Measurements from ENCODE around the gene ZIC1. TPM values are rescaled to one million over a fixed set of nuclear protein-coding genes. Genes with fewer than 3 reads are reported as not detected.

The ZIC1 gene
- total RNA-seq, 4 donors from 2014 or later = 1.6 to 2.5 (median 1.7) TPM; not detected in 1

- no peaks in the 10 kb centered on the region for H3K9me3 ChIP-seq
- H3K4me3 ChIP-seq = no peak overlapping the region
- no peak for DNase-seq
- H3K27me3 ChIP-seq = peaks cover 0 to 36% of the 10 kb centered on the region in 2 donors
- H3K4me1 ChIP-seq = no peaks in the 10 kb centered on the region
- no peaks in the 10 kb centered on the region for H3K36me3 ChIP-seq
- no peak overlapping the region for H3K27ac ChIP-seq
- TF ChIP-seq, protein P1, sequence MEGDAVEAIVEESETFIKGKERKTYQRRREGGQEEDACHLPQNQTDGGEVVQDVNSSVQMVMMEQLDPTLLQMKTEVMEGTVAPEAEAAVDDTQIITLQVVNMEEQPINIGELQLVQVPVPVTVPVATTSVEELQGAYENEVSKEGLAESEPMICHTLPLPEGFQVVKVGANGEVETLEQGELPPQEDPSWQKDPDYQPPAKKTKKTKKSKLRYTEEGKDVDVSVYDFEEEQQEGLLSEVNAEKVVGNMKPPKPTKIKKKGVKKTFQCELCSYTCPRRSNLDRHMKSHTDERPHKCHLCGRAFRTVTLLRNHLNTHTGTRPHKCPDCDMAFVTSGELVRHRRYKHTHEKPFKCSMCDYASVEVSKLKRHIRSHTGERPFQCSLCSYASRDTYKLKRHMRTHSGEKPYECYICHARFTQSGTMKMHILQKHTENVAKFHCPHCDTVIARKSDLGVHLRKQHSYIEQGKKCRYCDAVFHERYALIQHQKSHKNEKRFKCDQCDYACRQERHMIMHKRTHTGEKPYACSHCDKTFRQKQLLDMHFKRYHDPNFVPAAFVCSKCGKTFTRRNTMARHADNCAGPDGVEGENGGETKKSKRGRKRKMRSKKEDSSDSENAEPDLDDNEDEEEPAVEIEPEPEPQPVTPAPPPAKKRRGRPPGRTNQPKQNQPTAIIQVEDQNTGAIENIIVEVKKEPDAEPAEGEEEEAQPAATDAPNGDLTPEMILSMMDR (IDR thresholded peaks at IDR 0.05) = no peak
- TF ChIP-seq POLR2A (IDR thresholded peaks at IDR 0.05) = no peak
Observed at GRCh38 chr3:147403511-147403910, 5.7 kb upstream of the ZIC1 start.

DNA sequence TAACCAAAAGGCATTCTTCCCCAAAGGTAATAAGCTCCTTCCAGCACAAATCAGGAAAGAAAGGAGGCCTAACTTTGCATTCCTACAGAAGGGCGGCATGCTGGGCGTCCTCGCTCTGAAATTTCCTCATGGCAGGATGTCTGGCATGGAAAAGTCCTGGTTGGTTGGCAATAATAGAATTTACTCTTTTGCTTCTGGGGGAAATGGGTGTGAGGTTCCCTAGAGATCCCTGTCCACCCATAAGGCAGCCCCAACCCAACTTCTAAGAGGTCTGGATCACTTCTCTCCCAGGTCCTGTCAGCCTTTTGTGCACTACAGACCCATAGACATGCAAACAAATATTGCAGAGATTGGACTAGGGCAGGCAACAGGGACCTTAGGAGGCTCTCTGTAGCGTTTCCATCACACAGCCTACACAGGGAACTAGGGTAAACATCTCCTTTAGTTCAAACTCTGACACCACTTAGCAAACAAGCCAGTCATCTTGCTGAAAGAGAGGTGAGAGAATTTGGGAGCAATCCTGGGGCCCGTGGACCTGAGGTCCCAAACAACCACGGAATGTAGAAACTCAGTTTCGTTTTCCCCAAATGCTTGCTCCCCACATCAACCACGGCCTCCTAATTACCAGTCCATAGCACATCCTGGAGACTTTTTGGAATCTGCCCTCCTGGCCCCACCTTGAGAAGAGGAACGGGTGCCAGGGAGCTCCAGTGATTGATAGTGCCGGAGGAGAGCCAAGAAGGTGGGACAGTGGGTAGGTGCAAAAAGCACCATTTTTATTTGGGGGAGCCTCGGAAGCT, 5.0 kb upstream of the ZIC1 start:
- no peaks in the 10 kb centered on the region for H3K9me3 ChIP-seq
- no peak overlapping the region for H3K27ac ChIP-seq
- DNase-seq = no peak
- H3K4me1 ChIP-seq = no peaks in the 10 kb centered on the region
- TF ChIP-seq, protein P1 (IDR thresholded peaks at IDR 0.05) = no peak
- TF ChIP-seq POLR2A (IDR thresholded peaks at IDR 0.05) = no peak
- H3K36me3 ChIP-seq = no peaks in the 10 kb centered on the region
- no peak overlapping the region for H3K4me3 ChIP-seq
- peaks cover 0 to 41% of the 10 kb centered on the region in 2 donors for H3K27me3 ChIP-seq

DNA sequence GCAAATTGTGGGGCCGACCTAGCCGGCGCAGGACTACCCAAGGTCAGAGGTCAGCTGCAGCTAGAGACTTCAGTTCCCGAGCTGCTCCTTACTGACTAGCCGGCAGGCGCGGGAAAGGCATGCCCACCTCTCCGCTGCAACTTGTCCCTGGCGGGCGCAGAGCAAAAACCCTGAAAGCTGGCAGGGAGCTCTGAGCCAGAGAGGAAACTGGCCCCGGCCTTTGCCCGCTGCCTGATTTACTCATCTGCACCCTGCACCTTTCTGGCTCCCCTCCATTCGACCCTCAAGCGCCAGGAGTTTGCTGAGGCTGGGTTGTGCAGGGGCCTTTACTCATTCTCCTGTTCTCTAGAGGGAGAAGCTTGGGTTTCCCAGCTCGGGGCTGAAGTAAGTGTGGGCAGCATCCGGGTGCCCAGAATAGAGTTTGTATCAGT, 4.3 kb upstream of the ZIC1 start:
- Histone ChIP-seq H3K36me3 (no peaks in the 10 kb centered on the region), H3K9me3 (no peaks in the 10 kb centered on the region), H3K27ac (no peak overlapping the region), H3K27me3 (peaks cover 0 to 47% of the 10 kb centered on the region in 2 donors), H3K4me3 (no peak overlapping the region), H3K4me1 (peaks cover 0 to 5% (median 0%) of the 10 kb centered on the region in 4 donors)
- TF ChIP-seq, protein P1 (IDR thresholded peaks at IDR 0.05) = no peak
- no peak for DNase-seq

GRCh38 chr3:147405231-147406027, 3.7 kb upstream of the ZIC1 start:
- TF ChIP-seq, protein P1 (IDR thresholded peaks at IDR 0.05) = no peak
- no peak for TF ChIP-seq POLR2A (IDR thresholded peaks at IDR 0.05)
- H3K27ac ChIP-seq = no peak overlapping the region

GRCh38 chr3:147406028-147406931, 2.9 kb upstream of the ZIC1 start, which contains the start of gene ZIC4:
TSS of gene ZIC4 (minus strand) at chr3:147406543. CDS start at chr3:147402797, 3,746 bp downstream.
- peaks cover 3 to 61% of the 10 kb centered on the region in 2 donors for H3K27me3 ChIP-seq
- no peaks in the 10 kb centered on the region for H3K9me3 ChIP-seq
- H3K36me3 ChIP-seq = no peaks in the 10 kb centered on the region
- peaks cover 0 to 19% (median 3%) of the 10 kb centered on the region in 4 donors for H3K4me1 ChIP-seq
- TF ChIP-seq POLR2A (IDR thresholded peaks at IDR 0.05) = no peak
- TF ChIP-seq, protein P1 (IDR thresholded peaks at IDR 0.05) = no peak
- H3K27ac ChIP-seq = no peak within 1 kb of the TSS
- DNase-seq = no peak
- H3K4me3 ChIP-seq = no peak within 1 kb of the TSS

More at GRCh38 chr3:147405231-147406027, 3.7 kb upstream of the ZIC1 start:
- no peaks in the 10 kb centered on the region for H3K36me3 ChIP-seq
- no peaks in the 10 kb centered on the region for H3K9me3 ChIP-seq
- H3K4me3 ChIP-seq = no peak overlapping the region
- H3K27me3 ChIP-seq = peaks cover 3 to 53% of the 10 kb centered on the region in 2 donors
- no peak for DNase-seq
- peaks cover 0 to 11% (median under 1%) of the 10 kb centered on the region in 4 donors for H3K4me1 ChIP-seq
